Ishikawa (cell line): Measurements from ENCODE around the gene KMT5B.

ENCODE experiments used
- EP300 ChIP-seq: IDR thresholded peaks from 2 replicates; pipeline ENCODE4 v1.6.1; 2012; ENCODE audit warnings: borderline replicate concordance
- RAD21 ChIP-seq: IDR thresholded peaks from 2 replicates; pipeline ENCODE4 v1.6.1; 2012; ENCODE audit warnings: low read depth
- TAF1 ChIP-seq: IDR thresholded peaks from 2 replicates; pipeline ENCODE4 v1.6.1; 2012; ENCODE audit warnings: low read depth, mild to moderate bottlenecking
- YY1 ChIP-seq: IDR thresholded peaks from 2 replicates; pipeline ENCODE4 v1.6.1; 2012; ENCODE audit warnings: low read depth

DNA sequence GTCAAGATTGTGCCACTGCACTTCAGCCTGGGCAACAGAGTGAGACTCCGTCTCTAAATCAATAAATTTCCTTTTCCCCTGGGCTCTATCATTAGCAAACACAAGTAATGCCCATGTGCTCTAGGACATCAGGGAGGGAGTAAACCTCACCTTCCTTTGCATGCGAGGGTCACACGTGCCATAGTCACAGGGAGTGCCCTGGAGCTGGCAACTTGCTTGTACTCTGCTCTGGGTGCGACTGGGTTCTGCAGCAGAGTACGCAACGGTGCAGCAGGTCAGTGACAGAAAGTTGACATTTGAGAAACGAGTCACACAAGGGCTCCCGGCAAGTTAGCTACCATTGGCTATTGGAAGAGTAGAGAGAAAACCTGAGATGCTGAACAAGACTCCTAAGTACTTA is 59.4 kb downstream of the KMT5B start:
- TF ChIP-seq TAF1 (no peak), YY1 (no peak), RAD21 (no peak), EP300 (no peak)
